HG03045 (cell line): Measurements from ENCODE around the gene MRPS35.

ENCODE experiments used
- ATAC-seq: cut with Tn5 transposase; IDR thresholded peaks from one replicate; pipeline ENCODE4 v1.9.1; 2021; ENCODE audit warnings: mild to moderate bottlenecking, moderate library complexity; ENCODE audit not compliant: unreplicated experiment

The MRPS35 gene

DNA sequence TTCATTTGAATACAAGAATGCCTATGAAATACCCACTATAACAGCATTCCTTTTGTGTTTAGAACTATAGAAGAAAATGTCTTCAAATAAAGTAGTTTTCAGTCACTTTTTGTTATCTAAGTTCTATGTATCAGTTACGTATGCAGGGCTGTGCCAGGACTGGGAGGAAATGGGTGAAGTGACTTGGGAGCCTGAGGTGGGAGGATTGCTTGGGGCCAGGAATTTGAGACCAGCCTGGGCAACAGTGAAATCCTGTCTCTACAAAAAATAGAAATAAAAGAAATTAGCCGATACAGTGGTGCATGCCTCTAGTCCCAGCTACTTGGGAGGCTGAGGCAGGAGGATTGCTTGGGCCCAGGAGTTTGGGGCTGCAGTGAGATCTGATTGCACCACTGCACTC is 92.3 kb downstream of the MRPS35 start:
- no peak for ATAC-seq

DNA sequence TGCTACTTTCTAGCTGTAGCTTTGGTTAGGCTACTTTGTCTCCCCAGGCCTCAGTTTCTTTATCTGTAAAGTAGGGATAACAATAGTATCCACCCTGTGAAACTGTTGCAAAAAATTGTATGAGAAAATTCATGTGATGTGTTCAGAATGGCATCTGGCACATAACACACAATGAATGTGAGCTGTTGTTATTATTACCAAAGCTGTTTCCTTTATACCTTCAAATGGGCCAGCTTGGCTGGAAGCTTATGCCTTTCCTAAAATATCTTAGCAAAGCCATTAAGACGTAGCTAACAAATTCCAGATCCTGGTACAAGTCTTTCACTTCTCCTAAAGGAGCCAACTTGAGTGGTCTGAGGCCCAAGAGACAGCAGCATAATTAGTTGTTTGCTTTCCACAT is 94.6 kb downstream of the MRPS35 start:
- ATAC-seq = no peak
